HG02840 (cell line): ENCODE measurements around the gene ARAP2.
"Not testable (repeated sequence)": the region's sequence is repeated elsewhere in the genome, so short reads cannot be mapped to it uniquely, and the experiment has no call there.

Source experiments
- ATAC-seq: cut with Tn5 transposase; IDR thresholded peaks from one replicate; pipeline ENCODE4 v1.9.1; 2021; ENCODE audit warnings: mild to moderate bottlenecking, moderate library complexity, moderate number of reproducible peaks; ENCODE audit not compliant: unreplicated experiment, low FRiP score

The ARAP2 gene

GRCh38 chr4:36192922-36193321 is 51.4 kb downstream of the ARAP2 start:
- no peak for ATAC-seq

- ATAC-seq: peak; percentile 69
These were observed 54.6 kb downstream of the ARAP2 start for GRCh38 chr4:36189511-36190226.

- no peak for ATAC-seq
These were observed 56.5 kb downstream of the ARAP2 start for GRCh38 chr4:36187723-36188333.

GRCh38 chr4:36183665-36184393 is 60.5 kb downstream of the ARAP2 start:
- ATAC-seq: no peak

GRCh38 chr4:36183232-36183631 is 61.1 kb downstream of the ARAP2 start:
- ATAC-seq: no peak

GRCh38 chr4:36182315-36182714 is 62.0 kb downstream of the ARAP2 start:
- not testable (repeated sequence) for ATAC-seq

GRCh38 chr4:36180206-36180605 is 64.1 kb downstream of the ARAP2 start:
- ATAC-seq: no peak

GRCh38 chr4:36178484-36178883 is 65.8 kb downstream of the ARAP2 start:
- no peak for ATAC-seq

- ATAC-seq: no peak
These were observed 66.4 kb downstream of the ARAP2 start for GRCh38 chr4:36177946-36178345.

GRCh38 chr4:36174570-36174969 is 69.7 kb downstream of the ARAP2 start:
- ATAC-seq: no peak

- ATAC-seq: no peak
These were observed 70.4 kb downstream of the ARAP2 start for GRCh38 chr4:36173905-36174304.

GRCh38 chr4:36172656-36173055 is 71.7 kb downstream of the ARAP2 start:
- ATAC-seq: no peak

- no peak for ATAC-seq
These were observed 76.0 kb downstream of the ARAP2 start for GRCh38 chr4:36168127-36168878.

GRCh38 chr4:36165631-36166005 is 78.7 kb downstream of the ARAP2 start:
- ATAC-seq: no peak

- ATAC-seq: no peak
These were observed 79.2 kb downstream of the ARAP2 start for GRCh38 chr4:36164900-36165630.

- no peak for ATAC-seq
These were observed 81.1 kb downstream of the ARAP2 start for GRCh38 chr4:36163198-36163597.

- ATAC-seq: no peak
These were observed 85.1 kb downstream of the ARAP2 start for GRCh38 chr4:36159208-36159607.

GRCh38 chr4:36152735-36153134 is 91.6 kb downstream of the ARAP2 start:
- no peak for ATAC-seq

GRCh38 chr4:36142504-36142903 is 101.8 kb downstream of the ARAP2 start:
- no peak for ATAC-seq

- no peak for ATAC-seq
These were observed 103.1 kb downstream of the ARAP2 start for GRCh38 chr4:36141186-36141585.
